GM12874 (cell line): ENCODE results near the gene HOATZ.

ENCODE experiments used
- TF ChIP-seq, protein P1 (sequence below): IDR thresholded peaks from 2 replicates; pipeline ENCODE4 v1.5.1; 2011; ENCODE audit warnings: low read depth, mild to moderate bottlenecking, control low read depth, low read length, moderate library complexity; ENCODE audit not compliant: insufficient read depth

HOATZ gene

DNA sequence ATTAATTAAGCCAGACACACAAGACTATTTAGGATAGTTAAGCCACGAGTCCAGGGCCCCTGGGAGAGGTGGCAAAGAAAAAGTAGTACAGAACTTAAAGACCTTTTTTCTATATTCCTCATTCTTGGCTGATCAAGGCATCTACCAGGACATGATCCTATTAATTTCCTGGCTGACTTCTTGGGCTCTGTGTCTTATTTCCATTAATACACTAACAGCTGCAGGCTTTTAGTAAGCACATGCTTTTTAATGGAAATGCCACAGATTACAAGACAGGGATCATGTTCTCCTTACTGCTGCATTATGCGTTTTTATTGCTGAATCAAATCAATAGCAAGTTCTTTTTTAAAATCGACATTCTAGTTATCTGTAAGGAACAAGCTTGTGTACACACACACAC lies 37.6 kb upstream of the HOATZ start:
- TF ChIP-seq, protein P1, sequence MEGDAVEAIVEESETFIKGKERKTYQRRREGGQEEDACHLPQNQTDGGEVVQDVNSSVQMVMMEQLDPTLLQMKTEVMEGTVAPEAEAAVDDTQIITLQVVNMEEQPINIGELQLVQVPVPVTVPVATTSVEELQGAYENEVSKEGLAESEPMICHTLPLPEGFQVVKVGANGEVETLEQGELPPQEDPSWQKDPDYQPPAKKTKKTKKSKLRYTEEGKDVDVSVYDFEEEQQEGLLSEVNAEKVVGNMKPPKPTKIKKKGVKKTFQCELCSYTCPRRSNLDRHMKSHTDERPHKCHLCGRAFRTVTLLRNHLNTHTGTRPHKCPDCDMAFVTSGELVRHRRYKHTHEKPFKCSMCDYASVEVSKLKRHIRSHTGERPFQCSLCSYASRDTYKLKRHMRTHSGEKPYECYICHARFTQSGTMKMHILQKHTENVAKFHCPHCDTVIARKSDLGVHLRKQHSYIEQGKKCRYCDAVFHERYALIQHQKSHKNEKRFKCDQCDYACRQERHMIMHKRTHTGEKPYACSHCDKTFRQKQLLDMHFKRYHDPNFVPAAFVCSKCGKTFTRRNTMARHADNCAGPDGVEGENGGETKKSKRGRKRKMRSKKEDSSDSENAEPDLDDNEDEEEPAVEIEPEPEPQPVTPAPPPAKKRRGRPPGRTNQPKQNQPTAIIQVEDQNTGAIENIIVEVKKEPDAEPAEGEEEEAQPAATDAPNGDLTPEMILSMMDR, result no peak

DNA sequence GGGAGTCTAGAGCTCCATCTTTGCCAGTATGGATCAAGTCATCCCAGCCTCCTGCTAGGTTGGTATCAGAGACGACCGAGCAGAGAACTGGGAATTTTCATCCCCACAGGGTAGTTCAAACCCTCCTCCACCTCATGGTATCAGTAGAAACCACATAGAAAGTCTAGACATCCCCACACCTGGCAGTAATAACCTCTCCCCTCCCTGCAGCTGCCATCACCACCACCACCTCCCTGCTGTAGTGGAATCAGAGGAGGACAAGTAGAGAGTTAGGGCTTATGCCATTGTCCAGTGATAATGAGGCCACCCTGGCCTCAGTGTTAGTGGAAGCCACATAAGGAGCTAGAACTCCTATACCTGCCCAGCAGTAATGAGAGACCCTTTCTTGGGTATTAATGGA lies 36.7 kb upstream of the HOATZ start:
- TF ChIP-seq, protein P1, result no peak

DNA sequence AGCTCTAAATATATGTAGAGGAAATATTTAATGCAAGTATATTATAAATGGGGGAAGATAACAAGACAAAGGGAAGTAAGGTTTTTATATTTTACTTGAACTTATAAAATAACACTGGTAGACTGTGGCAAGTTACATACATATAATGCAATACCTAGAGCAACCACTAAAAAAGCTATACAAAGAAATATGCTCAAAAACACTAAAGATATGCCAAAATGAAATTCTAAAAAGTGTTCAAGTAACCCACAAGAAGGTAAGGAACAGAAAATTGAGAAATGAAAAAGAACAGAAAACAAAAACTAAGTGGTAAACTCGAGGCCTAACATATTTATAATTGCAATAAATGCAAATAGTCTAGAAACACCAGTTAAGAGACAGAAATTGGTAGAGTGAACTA lies 34.9 kb upstream of the HOATZ start:
- TF ChIP-seq, protein P1, result no peak

DNA sequence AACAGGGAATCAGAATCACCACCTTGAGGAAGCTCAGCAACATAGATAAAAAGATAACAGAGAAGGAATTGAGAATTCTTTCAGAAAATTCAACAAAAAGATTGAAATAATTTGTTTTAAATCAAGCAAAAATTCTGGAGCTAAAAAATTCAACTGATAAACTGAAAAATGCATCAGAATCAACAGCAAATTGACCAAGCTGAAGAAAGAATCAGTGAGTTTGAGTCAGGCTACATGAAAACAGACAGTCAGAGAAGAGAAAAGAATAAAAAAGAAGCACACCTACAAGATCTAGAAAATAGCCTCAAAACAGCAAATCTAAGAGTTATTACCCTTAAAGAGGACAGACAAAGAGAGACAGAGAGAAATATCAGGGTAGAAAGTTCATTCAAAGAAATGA lies 31.1 kb upstream of the HOATZ start:
- TF ChIP-seq, protein P1, result no peak

DNA sequence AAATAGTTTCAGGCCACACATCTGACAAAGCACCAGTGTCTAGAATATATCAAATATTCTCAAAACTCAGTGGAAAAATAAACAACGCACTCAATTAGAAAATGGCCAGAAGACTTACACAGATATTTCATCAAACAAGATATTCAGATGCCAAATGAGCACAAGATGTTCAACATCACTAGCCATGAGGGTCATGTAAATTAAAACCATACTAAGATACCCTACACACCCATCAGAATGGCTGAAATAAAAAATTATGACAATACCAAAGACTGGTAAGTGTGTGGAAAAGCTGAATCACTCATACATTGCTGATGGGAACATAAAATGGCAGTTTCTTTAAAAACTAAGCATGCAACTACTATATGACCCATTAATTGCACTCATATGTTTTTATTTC lies 24.1 kb upstream of the HOATZ start:
- TF ChIP-seq, protein P1, result no peak

DNA sequence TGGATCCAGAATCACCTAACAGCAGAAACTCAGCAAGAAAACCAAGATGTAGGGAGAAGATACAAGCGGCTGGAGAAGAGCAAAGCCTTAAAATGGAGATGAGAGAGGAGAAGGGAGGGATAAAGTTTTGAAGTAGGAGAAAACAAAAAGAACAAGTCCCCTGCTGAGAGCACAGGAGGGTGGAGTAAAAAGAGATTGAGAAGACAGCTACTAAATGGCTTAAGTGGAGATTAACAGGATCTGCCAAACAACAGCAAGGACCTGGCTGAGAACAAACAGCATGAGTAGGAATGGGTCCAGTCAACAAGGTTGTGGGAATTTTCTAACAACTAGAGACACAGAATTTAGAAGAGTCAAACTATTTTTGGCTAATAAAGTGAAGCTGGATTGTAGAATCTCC lies 20.5 kb upstream of the HOATZ start:
- TF ChIP-seq, protein P1, result no peak

DNA sequence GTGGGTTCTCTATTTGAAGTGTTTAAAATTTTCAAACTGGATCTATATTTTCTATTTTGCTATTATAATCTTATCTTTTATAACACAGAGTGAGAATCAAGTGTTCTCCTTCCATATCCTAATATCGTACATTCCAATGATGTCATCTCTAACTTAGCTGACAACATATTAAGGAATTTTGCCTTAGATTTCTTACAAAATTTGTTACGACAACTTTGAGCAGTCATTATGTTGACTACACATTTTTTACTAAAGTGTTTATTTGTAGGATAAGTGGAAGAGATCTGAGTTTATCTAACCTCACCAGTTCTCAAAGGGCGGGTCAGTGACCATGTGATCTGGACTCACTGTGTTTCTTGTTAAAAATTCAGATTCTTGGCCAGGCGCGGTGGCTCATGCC lies 15.1 kb upstream of the HOATZ start:
- TF ChIP-seq, protein P1, result no peak

DNA sequence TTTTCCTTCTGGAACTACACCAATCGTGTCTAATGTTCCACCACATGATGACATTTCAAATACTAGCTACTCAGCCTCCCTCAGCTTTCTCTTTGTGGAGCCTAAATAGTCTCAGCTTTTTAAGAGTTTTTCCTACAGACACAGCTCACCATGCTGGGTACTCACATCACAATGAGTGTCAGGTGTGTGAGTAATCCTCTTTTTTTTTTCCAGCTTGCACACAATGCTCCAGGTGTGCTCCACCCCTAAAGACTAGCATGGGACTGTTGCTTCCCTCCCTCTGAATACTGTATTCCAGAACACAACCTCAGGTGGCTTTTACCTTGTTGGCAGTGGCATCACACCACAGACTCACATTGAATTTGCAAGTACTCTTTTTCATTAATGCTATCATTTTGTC lies 14.1 kb upstream of the HOATZ start:
- TF ChIP-seq, protein P1, result no peak
